Ishikawa (cell line): ENCODE measurements around the gene COX7B.

ENCODE experiments used
- CEBPB ChIP-seq: IDR thresholded peaks from 2 replicates; pipeline ENCODE4 v1.6.1; 2012
- EP300 ChIP-seq: IDR thresholded peaks from 2 replicates; pipeline ENCODE4 v1.6.1; 2012; ENCODE audit warnings: borderline replicate concordance
- FOXM1 ChIP-seq: IDR thresholded peaks from 2 replicates; pipeline ENCODE4 v1.6.1; 2012; ENCODE audit warnings: low read depth, borderline replicate concordance
- USF1 ChIP-seq: IDR thresholded peaks from 2 replicates; pipeline ENCODE4 v1.6.1; 2012

- TF ChIP-seq USF1: no peak
- no peak for TF ChIP-seq CEBPB
- no peak for TF ChIP-seq FOXM1
- TF ChIP-seq EP300: no peak
Observed at GRCh38 chrX:77953708-77954107, 54.4 kb downstream of the COX7B start.
